PFSK-1 (cell line): ENCODE data around the gene FAM229A.

Source experiments
- FOXP2 ChIP-seq: optimal IDR thresholded peaks from 2 replicates; pipeline ENCODE3; 2011; ENCODE audit warnings: borderline replicate concordance, control low read depth, inconsistent platforms; ENCODE audit not compliant: insufficient read depth; ENCODE audit errors: extremely low read length, extremely low read depth
- POLR2AphosphoS5 ChIP-seq: IDR thresholded peaks from 2 replicates; pipeline ENCODE4 v1.6.1; 2012; ENCODE audit warnings: low read depth, mild to moderate bottlenecking, control low read depth, low read length, moderate library complexity
- SIN3A ChIP-seq: IDR thresholded peaks from 2 replicates; pipeline ENCODE4 v1.6.1; 2012; ENCODE audit warnings: mild to moderate bottlenecking, low read length, moderate library complexity, borderline replicate concordance; ENCODE audit not compliant: insufficient read depth
- TAF1 ChIP-seq: IDR thresholded peaks from 2 replicates; pipeline ENCODE4 v1.6.1; 2012; ENCODE audit warnings: low read length, control low read depth, borderline replicate concordance; ENCODE audit not compliant: insufficient read depth
- TF ChIP-seq, protein P1 (sequence below), 2 experiments: IDR thresholded peaks; 2 replicates each; pipeline versions ENCODE4 v1.6.1 to v1.8.0; 2011 to 2012; ENCODE audit warnings: low read depth in 2 of 2, low read length in 2 of 2, control low read depth in 1 of 2, inconsistent platforms in 1 of 2, mild to moderate bottlenecking in 1 of 2, moderate library complexity in 1 of 2; ENCODE audit not compliant: insufficient read depth in 1 of 2

The FAM229A gene

DNA sequence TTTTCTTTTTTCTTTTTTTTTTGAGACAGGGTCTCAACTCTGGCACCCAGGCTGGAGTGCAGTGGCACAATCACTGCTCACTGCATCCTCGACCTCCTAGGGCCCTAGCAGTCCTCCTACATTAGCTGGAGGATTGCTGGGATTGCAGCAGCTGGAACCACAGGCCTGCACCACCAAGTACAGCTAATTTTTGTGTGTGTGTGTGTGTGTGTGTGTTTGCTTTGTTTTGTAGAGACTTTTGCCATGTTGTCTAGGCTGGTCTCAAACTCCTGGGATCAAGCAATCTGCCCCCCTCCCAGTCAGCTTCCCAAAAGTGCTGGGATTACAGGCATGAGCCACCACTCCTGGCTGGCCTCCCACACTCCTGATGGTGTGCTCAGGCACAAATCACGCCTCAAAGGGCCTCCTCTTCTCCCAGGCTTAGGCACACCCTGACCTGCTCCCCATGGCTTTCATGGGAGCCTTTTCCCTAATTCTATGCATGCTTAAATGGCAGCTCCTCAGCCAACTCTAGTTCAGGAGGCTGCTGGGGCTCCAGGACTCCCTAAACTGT lies 9.4 kb downstream of the FAM229A start:
- TF ChIP-seq FOXP2 (no peak), POLR2AphosphoS5 (no peak), SIN3A (no peak), TAF1 (no peak)
- TF ChIP-seq, protein P1, sequence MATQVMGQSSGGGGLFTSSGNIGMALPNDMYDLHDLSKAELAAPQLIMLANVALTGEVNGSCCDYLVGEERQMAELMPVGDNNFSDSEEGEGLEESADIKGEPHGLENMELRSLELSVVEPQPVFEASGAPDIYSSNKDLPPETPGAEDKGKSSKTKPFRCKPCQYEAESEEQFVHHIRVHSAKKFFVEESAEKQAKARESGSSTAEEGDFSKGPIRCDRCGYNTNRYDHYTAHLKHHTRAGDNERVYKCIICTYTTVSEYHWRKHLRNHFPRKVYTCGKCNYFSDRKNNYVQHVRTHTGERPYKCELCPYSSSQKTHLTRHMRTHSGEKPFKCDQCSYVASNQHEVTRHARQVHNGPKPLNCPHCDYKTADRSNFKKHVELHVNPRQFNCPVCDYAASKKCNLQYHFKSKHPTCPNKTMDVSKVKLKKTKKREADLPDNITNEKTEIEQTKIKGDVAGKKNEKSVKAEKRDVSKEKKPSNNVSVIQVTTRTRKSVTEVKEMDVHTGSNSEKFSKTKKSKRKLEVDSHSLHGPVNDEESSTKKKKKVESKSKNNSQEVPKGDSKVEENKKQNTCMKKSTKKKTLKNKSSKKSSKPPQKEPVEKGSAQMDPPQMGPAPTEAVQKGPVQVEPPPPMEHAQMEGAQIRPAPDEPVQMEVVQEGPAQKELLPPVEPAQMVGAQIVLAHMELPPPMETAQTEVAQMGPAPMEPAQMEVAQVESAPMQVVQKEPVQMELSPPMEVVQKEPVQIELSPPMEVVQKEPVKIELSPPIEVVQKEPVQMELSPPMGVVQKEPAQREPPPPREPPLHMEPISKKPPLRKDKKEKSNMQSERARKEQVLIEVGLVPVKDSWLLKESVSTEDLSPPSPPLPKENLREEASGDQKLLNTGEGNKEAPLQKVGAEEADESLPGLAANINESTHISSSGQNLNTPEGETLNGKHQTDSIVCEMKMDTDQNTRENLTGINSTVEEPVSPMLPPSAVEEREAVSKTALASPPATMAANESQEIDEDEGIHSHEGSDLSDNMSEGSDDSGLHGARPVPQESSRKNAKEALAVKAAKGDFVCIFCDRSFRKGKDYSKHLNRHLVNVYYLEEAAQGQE (IDR thresholded peaks at IDR 0.05; ENCODE audit: insufficient read depth in 1 of 2, low read depth in 2 of 2, low read length in 2 of 2), result no peak

DNA sequence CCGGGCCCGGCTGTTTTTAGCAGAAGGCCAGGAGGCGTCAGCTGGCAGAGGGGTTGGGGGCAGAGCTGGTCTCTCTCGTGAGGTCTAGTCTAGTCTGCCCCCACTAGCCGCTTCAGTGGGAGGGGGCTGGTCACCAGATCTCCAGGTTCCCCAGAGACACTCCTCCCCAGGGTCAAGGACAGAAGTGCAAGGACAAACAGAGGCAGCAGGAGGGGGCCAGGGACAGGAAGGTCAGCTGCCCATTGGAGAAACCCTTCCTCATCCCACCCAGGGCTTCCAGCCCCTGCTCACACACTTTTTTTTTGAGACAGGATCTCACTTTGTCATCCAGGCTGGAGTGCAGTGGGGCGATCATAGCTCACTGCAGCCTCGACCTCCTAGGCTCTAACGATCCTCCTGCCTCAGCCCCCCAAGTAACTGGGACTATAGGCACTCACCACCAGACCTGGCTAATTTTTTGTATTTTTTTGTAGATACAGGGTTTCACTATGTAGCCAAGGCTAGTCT lies 10.0 kb downstream of the FAM229A start:
- TF ChIP-seq POLR2AphosphoS5 (no peak), TAF1 (no peak), FOXP2 (no peak), SIN3A (no peak)
- TF ChIP-seq, protein P1 (IDR thresholded peaks at IDR 0.05; ENCODE audit: insufficient read depth in 1 of 2, low read depth in 2 of 2, low read length in 2 of 2), result no peak

DNA sequence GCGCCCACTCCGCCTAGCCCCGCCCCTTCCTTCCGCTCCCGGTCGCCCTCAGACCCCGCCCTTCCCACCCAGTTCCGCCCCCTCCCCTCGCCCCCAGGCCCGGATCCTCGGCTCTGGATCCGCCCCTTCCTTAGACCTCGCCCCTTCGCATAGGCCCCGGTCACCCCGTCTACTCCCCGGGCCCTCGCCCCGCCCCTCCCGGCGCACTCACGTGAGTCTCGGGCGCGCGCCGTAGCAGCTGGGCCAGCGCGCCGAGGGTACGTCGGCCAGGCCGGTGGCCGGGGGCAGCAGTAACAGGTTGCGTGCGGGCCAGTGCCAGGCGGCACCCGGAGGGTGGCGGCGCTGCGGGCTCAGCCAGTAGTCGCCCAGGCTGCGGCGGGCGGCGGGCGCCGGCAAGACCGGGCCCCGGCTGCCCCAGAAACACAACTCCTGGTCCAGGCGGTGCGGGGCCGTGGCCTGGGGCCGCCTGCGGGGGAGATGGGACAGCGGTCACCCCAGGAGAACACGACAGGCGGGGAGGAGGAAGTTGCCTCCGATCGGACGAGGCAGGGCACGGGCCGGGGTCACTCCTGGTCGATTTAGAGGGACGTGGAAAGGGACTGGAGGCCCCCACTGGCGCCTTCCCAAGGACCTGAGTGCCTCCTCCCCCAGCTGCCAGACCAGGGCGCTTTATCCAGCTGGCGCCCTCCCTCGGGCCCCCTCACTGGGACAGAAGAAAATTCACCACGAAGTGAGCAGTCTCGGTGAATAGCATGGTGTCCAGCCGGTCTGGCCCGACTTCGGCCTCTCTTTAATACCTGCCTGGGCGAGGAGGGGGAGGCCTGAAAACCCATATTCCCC lies 10.7 kb downstream of the FAM229A start:
- peak; percentile 61 for TF ChIP-seq FOXP2
- no peak for TF ChIP-seq SIN3A

DNA sequence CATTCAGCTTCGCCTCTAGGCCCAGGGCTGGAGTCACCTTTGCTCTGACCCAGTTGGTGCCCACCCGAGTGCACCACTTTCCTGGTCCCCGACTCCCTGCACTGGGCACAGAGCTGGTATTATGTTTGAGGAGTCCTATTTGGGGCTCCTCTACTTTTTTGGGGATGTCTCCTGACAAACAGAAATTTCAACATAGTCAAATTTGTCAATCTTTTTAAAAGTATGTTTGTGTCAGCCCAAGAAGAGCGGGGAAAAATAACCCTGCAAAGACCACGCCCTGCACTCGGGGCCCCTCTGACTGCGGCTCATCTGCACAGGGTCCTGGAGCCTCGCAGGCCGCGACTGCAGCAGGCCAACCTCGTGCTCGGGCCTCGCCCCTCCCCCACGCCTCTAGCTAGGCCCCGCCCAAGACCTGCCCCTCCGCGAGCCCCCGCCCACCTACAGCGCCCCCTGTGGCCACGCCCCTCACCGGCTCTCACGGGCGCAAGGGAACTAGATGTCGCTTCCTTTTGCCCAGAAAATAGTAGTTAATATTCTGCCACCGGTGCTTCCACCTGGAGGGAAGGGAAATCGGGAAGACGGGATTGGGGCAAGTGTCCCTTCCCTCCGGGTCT lies 11.4 kb downstream of the FAM229A start:
- TF ChIP-seq FOXP2 (no peak), TAF1 (no peak), SIN3A (no peak), POLR2AphosphoS5 (no peak)
- TF ChIP-seq, protein P1 (IDR thresholded peaks at IDR 0.05; ENCODE audit: insufficient read depth in 1 of 2, low read depth in 2 of 2, low read length in 2 of 2), result no peak

DNA sequence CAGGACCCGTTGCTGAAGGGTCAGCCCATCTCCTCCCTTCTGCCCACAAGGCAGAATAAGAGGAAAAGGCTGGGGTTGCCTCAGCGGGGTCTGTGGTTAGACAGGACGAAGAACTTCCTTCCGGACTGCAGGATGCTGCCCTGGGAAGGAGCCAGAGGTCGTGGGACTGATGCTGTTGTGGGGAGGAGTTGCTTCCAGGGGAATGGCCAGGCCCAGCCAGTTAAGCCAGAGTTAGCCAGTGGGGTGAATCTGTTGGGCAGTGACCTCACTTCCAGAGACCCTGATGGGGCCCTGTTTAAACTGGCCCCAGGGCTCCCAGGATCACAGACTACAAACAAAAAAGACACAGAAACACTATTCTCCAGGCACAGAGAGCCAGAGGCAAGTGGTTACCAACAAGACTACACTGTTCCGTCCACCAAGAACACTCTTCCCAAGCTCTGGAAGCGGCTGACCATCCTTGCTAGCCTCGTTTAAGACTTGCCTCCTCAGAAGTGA lies 13.0 kb downstream of the FAM229A start:
- TF ChIP-seq SIN3A, result no peak
- TF ChIP-seq TAF1, result no peak
- TF ChIP-seq FOXP2, result peak; percentile 58
- TF ChIP-seq, protein P1 (IDR thresholded peaks at IDR 0.05; ENCODE audit: insufficient read depth in 1 of 2, low read depth in 2 of 2, low read length in 2 of 2), result peak in 1 of 2 experiments; percentile 55; a peak in 1 of 4 replicates
